HG02763 (cell line): ENCODE results near the gene ACOXL.

ENCODE experiments used
- ATAC-seq: cut with Tn5 transposase; IDR thresholded peaks from one replicate; pipeline ENCODE4 v1.9.1; 2021; ENCODE audit warnings: mild to moderate bottlenecking, moderate library complexity; ENCODE audit not compliant: unreplicated experiment

ACOXL gene

DNA sequence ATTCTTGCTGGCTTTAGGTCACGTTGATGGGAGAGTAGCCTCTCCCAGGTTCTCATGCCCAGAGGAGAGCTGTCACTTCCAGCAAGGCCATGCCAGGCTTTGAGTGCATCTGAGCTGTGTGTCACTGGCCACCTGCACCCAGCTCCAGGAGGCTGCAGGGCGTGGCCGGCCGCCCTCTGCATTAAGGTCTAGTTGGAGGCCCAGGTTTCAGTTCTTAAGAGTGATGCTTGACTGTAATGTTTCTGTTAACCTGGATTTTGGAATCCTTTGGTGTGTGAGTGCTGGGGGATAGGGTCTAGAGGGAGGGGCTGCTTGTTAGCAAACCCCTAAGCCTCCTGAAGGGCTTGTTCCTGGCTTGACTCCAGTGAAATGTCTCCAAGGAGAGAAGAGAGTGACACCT is 140.1 kb downstream of the ACOXL start:
- no peak for ATAC-seq

DNA sequence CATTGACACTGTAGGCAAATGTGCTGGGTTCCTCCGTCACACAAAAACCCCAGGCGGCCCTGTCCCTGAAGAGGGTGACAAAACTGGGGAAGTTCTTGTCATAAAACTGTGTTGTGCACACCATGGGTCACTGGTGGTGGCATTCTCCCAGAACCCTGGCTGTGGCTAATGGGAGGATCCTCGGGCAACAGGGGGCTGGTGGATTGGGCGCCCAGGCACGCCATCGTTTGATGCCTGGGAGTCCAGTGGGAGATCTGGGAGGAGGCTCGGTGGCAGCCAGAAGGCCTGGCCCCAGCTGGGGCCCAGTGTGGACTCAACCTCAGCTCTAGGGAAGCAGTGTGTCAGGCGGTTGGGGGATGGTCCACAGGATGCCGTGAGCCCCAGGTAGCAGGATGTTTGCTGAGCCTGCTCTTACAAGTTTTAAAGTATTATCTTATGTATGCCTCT is 140.7 kb downstream of the ACOXL start:
- no peak for ATAC-seq

DNA sequence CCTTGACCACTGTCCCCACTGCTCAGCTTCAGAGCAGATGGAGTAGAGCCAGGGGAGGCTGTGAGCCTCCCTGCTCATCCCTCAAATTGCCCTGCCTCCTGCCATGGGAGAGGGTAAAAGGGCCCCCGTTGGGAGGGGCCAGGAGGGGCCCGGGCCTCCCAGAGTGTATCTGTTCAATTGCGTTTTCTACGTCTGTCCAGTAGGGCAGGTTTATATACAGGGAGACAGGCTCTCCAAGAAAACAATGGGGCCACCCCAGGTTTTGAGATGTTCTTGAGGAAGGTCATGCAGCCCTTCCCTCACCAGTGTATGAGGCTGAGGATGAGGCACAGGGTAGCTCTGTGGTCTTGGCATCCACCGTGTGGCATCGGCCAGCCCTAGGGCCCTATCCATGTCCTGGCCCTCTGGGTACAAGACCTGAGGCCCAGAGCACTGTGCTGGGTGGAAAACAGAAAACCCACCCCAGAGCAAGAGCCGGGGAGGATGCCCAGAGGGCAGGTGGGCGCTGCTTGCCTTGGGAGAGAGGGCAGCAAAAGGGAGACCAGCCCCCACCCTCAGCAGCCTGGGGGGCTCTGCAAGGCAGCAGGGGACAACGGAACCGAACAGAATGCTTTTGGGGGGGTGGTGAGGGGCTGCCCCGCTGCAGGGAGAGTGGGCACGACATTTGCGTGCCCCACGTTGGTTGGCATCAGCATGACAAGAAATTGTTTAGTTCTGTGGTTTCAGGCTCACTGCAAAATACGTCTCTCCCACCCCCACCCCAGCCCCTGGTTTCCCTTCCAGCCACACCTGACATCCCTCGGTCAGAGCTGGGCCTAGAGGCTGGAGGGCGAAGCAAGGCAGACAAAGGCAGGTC is 141.5 kb downstream of the ACOXL start:
- no peak for ATAC-seq

DNA sequence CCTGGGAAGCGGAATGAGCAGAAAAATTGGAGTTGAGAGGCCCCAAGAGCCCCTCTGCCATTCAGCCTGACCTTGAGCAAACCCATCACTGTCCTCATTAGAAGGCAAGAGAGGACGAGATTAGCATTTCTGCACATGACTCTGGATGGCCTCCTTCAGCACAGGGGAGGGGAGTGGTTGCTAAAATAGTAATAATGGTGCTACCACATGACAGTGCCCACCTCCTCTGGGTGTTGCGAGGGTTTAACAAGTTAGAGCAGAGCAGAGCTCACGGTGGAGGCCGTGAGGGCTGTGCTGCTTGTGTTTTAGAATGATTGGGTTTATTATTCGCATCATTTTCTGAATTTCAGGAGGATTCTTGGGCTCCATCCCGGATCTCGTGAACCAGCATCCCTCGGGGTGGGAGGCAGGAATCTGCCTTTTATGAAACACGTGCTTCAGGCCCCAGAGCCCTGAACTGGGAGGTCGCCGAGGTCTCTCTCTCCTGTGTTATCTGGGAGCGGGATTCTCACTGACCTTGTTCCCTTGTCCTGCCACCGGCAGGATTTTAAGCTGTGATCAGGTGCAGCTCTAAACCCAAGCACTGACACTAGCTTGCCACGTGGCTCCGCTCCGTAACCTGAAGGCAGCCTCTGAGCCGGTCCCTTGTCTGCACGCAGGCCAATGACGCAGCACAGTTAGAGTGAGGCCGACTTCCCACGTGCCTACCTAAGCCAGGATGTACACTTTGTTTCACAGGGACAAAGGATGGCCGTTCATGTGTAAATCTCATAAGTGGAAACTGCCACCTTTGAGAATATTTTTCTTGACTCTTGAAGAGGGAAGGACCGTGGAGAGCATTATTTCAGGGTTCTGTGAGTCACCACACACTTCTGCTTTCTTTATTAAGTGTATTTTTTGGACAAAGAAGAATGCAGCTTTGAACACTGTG is 142.3 kb downstream of the ACOXL start:
- no peak for ATAC-seq

DNA sequence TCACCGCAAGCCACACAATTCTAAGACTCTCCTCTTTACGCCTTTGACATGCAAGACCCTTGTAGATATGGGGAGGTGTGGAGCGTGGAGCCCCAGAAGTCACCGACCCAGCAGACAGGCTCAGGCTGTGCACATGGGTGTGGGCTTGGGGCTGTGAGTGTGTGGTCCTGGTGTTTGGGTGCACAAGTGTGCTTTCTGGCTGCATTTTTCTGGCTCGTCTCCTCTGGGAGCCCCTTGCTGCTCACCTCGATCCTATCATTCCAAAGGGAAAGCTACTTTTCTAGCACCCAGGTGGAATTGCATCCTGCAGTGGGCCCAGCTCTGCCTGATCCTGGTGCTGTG is 143.0 kb downstream of the ACOXL start:
- no peak for ATAC-seq

DNA sequence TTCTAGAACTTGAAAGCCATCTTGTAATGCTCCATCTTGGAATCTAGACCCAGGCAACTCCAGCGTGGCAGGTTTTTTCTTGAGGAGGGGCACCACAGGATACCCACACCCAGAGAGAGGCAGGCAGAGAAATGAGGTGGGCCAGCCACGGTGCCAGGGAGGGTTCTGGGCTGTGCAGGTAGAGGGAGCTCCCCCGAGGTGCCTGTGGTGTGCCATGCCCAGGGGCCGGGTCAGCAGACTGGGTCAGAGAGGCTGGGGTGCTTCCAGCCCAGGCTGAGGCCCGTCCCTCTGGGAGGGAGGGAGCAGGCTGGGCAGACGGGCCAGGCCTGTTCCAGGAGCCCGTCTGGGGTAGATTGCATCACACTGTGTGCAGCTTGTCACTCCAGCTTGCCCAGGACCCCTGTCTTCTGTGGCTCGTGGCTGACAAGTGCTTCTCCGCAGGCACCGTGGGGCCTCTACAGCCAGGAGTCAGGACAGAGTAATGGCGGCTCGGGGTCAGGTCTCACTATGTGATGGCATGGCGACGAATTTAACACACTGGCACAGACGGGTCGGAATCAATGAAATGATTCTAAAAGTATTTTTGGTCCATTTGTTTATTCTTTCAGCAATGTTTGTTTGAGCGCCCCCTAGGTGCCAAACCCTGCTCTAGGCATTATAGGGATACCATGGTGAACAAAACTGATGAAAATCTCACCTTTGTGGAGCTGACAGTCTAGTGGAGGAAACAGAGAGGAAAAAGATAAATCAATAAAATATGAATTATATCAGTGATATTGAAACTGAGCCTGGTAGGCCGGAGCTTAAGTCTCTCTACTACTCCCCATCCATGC is 144.0 kb downstream of the ACOXL start:
- no peak for ATAC-seq

DNA sequence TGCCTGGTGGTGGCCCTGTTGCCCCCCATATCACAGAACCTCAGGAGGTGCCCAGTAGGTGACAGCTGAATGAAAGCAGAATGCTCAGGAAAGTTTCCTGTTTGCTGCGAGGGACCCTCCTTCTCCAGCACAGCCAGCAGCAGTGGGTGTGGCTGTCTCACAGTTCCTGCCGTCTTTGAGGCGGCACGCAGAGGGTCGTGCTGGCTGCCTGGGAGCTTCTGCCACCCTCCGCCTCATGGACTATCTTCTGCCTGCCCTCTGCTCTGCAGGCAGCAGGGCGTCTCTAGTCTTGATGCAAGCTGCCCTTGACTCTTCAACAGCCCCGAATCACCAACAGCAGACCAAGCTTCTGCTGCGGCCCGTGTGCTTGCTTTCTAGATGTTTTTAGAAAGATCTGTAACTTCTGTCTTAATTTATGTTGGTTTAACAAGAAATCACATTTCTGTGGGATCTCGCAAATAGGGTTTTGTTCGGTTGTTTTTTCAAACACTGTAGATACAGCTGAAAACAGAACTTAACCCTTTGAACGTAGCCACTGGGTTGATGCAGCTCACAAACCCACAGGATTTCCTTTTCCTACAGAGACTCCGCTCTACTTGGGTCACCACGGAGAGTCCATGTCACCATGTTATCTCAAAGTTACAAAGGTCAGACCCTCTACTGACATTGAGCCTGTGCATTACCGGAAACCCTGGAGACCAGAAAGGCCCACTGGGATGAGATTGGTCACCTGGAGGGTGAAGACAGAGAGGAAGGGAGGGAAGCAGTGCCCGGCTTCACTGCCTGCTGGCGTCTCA is 144.9 kb downstream of the ACOXL start:
- no peak for ATAC-seq

DNA sequence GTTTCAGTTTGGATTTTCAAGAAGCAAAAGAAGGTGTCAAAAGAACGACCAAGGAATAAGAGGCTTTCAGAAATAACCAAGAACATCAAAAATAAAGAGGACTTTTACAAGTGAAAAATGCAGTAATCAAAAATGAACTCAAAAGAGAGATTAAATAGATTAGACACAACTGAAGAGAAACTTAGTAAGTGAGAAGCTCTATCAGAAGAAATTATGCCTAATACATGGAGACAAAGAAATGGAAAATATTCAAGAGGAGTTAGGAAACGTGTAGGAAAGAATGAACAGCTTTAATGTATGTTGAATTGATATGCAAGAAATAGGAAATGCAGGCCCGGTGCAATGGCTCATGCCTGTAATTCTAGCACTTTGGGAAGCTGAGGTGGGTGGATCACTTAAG is 145.8 kb downstream of the ACOXL start:
- no peak for ATAC-seq

DNA sequence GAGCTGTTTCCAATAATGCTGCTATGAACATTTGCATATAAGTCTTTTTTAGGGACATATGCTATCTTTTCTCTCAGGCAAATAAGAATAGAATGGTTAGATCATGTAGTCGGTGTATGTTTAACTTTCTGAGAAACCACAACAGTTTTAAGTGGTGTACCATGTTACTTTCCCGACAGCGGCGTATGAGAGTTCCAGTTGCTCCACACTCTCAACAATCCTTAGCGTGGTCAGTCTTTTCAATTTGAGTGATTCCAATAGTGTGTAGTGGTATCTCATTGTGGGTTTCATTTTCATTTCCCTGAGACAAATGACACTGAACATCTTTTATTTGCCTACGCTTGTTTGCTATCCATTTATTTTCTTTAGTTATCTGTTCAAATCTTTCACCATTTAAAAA is 149.5 kb downstream of the ACOXL start:
- peak; percentile 77 for ATAC-seq

DNA sequence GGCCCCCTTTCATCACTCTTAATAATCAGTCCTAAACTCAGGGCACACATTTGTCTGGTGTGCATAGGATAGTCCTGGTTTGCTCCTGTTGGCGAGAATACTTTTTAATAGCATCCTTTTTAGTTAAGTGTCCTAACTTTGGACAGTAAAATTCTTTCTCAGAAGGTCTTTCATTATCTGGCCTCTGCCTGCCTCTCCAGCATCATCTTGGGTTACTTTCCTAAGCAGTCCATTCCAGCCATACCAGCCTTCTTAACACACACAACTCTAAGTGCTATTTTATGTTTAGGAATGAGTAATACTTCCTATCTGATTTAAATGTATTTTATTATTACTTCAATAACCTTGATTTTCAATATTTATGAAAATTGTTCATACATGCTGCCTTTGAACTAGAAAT is 151.0 kb downstream of the ACOXL start:
- ATAC-seq: no peak

DNA sequence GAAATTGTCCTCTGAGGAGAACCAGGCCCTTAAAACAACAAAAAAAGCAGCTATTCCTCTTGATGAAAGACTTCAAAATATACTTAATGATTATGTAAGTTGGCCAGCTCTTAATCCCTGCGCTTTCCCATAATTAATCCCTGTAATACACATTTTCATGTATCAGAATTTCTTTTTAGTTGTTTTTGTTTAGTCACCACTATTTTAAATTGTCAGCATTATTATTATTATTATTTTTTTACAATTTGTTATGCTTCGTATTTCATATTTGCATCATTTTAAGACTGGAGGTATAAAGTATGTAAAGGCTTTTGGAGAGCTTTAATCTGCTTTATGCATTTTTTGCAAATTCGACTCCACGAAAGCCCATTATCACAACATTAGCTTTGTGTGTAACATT is 152.9 kb downstream of the ACOXL start:
- no peak for ATAC-seq

DNA sequence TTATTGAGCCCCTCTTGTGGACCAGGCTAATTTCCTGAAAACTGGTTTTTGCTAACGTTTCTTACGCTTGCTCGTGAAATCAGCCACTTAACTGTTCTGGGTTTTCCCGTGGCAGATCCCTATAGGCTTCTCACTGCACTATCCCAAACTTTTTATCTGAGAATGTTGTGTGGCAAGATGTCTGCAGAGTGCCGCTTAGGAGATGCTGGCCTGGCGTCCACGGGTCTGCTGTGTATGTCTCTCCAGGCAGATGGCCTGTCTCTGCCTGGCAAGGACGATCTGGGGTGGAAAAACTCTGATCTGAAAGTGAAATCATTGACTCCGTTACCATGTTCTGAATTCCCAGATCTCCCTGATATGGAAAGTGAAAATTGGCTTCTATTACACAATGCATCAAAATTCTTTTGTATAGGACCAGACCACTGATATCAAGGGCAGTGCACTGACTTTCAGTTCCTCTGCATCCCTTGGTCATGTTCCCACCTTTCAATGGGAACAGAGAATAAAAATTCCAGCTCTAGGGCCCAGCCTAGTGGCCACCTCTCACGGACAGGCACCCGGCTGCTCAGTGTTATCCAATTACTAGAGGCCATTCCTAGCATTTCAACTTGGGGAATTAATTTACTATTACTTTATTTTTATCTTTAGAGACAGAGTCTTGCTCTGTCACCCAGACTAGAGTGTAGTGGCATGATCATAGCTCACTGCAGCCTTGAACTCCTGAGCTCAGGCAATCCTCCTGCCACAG is 154.6 kb downstream of the ACOXL start:
- no peak for ATAC-seq

DNA sequence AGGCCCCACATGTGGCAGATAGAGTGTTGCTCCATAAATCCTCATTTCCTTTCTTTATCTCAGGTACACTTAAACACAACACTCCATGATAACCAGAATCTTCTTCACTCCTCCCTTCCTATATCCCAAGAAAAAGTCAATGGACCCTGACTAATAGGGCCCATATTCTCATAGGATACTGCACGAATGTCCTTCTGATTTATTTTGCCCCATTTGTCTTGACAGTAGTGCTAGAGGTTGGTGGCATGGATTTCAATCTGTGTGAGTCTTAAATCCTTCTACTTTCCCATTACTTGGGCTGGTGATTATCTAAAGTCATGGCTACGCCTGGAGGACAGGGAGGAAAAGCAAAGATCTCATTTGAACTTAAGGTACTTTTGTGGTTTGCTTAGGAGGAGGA is 156.0 kb downstream of the ACOXL start:
- no peak for ATAC-seq

DNA sequence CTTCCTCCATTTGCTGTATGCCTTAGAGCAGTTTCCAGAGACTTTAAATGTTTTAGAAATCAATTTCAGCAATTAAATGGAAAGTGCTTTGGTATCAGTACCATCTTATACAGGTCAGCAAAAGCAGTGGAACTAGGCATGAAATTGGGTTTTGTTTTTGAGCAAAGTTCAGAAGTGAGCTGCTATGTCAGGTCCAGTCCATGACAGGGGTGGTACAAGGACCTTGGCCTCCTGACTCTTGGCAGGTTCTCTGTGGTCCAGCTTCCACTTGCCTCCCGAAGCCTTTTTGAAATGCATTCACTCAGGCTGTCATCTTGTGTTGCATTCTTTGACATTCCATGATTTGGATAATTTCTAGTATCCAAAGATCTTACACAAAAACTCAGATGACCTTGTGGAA is 159.3 kb downstream of the ACOXL start:
- ATAC-seq: no peak

DNA sequence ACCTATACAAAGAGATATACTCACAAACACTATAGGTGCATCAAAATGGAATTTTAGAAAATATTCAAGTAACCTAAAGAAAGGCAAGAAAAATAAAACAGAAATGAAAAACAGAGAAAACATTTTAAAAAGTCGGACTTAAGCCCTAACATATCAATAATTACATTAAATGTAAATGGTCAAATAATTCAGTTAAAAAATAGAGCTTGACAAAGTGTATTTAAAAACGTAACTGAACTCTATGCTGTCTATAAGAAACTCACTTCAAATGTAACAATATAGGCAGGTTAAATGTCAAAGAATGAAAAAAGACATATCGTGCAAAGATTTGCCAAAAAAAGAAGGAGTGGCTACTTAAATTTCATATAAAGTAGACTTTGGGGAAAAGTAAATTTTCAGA is 163.9 kb downstream of the ACOXL start:
- no peak for ATAC-seq

DNA sequence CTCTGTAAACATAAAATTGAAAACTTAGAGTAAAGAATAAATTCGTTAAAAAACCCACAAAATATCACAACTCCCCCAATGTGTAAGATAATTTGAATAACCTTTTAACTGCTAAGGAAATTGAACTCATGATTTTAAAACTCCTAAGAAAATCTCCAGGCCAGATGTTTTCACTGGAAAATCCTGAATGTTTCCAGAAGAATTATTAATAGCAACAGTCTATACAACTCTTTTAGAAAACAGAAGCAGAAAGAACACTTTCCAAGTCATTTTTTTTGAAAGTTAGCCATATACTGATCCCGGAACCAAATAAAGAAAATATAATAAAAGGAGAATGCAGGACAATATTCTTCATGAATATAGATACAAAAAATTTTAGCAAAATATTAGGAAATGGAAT is 165.6 kb downstream of the ACOXL start:
- no peak for ATAC-seq

DNA sequence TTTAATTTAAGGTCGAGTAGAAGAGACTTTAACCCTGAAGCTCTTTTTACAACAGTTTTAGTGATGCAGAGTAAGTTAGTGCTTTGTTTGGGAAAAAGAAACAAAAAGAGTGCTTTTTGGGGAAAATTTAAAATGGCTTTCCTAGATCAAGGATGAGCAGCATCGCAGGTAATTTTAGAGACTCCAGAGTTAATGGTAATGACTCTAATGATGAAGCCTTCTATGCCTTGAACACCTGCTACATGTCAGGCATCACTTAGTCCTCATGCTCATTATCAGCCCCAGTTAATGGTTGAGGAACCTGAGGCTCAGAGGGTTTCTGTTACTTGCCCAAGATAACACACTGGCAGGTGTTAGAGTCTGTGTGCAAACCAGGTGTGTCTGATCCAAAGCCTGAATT is 167.8 kb downstream of the ACOXL start:
- ATAC-seq: no peak

DNA sequence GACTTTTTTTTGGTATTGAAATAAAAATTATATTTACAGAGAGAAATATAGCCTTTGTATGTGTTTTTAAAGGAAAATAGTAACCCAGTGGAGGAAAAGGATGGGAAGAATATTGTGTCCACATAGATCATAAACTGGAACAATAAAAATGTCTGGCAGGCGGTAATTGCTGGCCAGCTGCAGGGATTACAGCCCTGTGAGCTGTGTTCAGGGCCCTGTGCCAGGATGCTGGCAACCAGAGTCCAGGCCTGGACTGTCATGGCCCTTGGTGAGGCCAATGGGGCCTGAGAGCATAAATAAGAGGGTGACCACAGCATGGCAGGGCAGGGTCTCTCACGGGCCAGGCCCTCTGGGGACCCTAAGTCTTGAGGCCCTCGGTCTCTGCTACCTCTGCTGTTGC is 171.2 kb downstream of the ACOXL start:
- no peak for ATAC-seq

DNA sequence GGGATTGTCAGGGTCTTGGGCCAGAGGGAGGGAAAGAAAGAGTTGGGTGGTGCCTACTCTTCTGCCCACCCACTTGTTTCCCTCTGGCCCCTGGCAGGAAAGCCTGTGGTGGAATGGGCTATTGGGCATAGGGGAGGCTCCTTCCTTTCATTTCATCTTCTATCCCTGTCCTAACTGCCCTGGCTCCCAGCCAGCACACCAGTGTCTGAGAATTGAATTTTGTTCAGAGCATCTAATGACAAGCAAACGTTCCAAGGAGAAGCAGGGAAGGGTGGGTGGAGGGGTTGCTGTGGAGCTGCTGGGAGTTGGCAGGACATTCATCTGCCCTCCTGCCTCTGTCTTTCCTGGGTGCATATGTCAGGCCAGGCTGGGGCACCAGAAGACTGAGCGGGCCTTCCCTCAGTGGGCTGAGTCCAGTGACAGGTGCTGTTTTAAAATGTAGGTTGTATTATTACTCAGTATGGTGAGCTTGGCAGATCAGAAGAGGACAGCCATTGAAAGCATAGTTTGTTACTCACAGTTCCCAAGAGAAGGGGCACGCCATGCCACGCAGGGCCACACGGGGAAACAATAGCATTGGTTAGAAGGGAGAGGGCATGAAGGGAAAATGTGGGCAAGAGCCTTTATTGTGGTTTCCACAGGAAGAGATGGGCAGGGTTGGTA is 171.9 kb downstream of the ACOXL start:
- ATAC-seq: no peak
